Breast epithelium (tissue), 3 donors: ENCODE measurements around the gene ADGRA1.

Experiments used
- CTCF ChIP-seq, 3 donors: fragments of 450-650 bp; IDR thresholded peaks; one replicate each; pipeline ENCODE4 v1.5.1; 2016 to 2017; ENCODE audit warnings: antibody characterized with exemption in 3 of 3, mild to moderate bottlenecking in 3 of 3, moderate library complexity in 3 of 3
- POLR2A ChIP-seq: fragments of 450-650 bp; IDR thresholded peaks from one replicate; pipeline ENCODE4 v1.6.1; 2016; ENCODE audit warnings: antibody characterized with exemption, mild to moderate bottlenecking, moderate library complexity
- POLR2AphosphoS5 ChIP-seq, 3 donors: sonication (generic); formaldehyde crosslinking; IDR thresholded peaks; one replicate each; pipeline ENCODE4 v1.6.1; 2017; ENCODE audit warnings: antibody characterized with exemption in 3 of 3

- TF ChIP-seq CTCF (IDR thresholded peaks at IDR 0.05): no peak
- TF ChIP-seq POLR2A: no peak
- no peak for TF ChIP-seq POLR2AphosphoS5 (IDR thresholded peaks at IDR 0.05)
These were observed 39.5 kb upstream of the ADGRA1 start for GRCh38 chr10:133048266-133048665.
